H1 (cell line): ENCODE data around the gene PSMF1. TPM values are rescaled to one million over a fixed set of nuclear protein-coding genes. Genes with fewer than 3 reads are reported as not detected.
A peak's percentile ranks its signal among the peaks of the same experiment; 100 is the strongest.

Experiments used
- CTCF ChIA-PET: fragments of 300-600 bp; sonication (Branson Sonifier 250); formaldehyde crosslinking; loops from one replicate; lab custom pipeline; 2021; ENCODE audit not compliant: partially characterized antibody; lab: Charles Lee
- POLR2A ChIA-PET: fragments of 300-600 bp; sonication (Branson Sonifier 250); formaldehyde crosslinking; loops from one replicate; lab custom pipeline; 2021; ENCODE audit warnings: inconsistent platforms; ENCODE audit not compliant: partially characterized antibody; lab: Charles Lee
- DNase-seq, 2 experiments: peaks; one replicate each; pipeline versions ENCODE4 v3.0.0 to v3.0.0-alpha.2; 2010 to 2022; ENCODE audit warnings: low spot score in 2 of 2, low read depth in 1 of 2, mixed read lengths in 1 of 2
- FAIRE-seq: peaks from 2 replicates; lab custom pipeline; 2011; peaks lifted over from hg19 to GRCh38; lab: Jason Lieb, UNC
- H2AFZ ChIP-seq: 2 replicates; pipeline ENCODE4 v1.8.1; 2012; ENCODE audit warnings: low read length, inconsistent platforms
- H2AK5ac ChIP-seq: 2 replicates; pipeline ENCODE4 v1.6.1; 2013; ENCODE audit warnings: low read depth, low read length
- H2BK120ac ChIP-seq: replicated peaks from 2 replicates; pipeline ENCODE3; 2013; ENCODE audit warnings: low read depth, low read length, inconsistent platforms
- H2BK12ac ChIP-seq: 2 replicates; pipeline ENCODE4 v1.6.1; 2013; ENCODE audit warnings: low read depth, low read length
- H2BK15ac ChIP-seq: 2 replicates; pipeline ENCODE4 v1.6.1; 2013; ENCODE audit warnings: low read length
- H2BK20ac ChIP-seq: 2 replicates; pipeline ENCODE4 v1.6.1; 2013; ENCODE audit warnings: low read length
- H2BK5ac ChIP-seq: 2 replicates; pipeline ENCODE4 v1.6.1; 2013; ENCODE audit warnings: low read depth, low read length
- H3K14ac ChIP-seq: 2 replicates; pipeline ENCODE4 v1.6.1; 2013; ENCODE audit warnings: inconsistent platforms; ENCODE audit not compliant: insufficient read length
- H3K18ac ChIP-seq: 2 replicates; pipeline ENCODE4 v1.6.1; 2013; ENCODE audit warnings: low read length; ENCODE audit errors: extremely low read depth
- H3K23ac ChIP-seq: 2 replicates; pipeline ENCODE4 v1.6.1; 2013; ENCODE audit warnings: inconsistent platforms; ENCODE audit not compliant: insufficient read length
- H3K23me2 ChIP-seq: 2 replicates; pipeline ENCODE4 v1.6.1; 2013; ENCODE audit warnings: low read depth, low read length
- H3K27ac ChIP-seq: 2 replicates; pipeline ENCODE4 v1.6.1; 2011; ENCODE audit warnings: low read depth, low read length, inconsistent platforms
- H3K27me3 ChIP-seq, 4 experiments: replicated peaks in 1 of 4; 1 replicate in 1 of 4; 2 replicates in 3 of 4; pipeline versions ENCODE4 v1.6.1 to v1.8.1; 2011 to 2013; ENCODE audit warnings: low read length in 3 of 4, mild to moderate bottlenecking in 3 of 4, inconsistent platforms in 2 of 4, mixed read lengths in 2 of 4, moderate library complexity in 1 of 4; ENCODE audit not compliant: control insufficient read depth in 3 of 4, insufficient read depth in 3 of 4; ENCODE audit errors: extremely low read depth in 1 of 4
- H3K36me3 ChIP-seq, 4 experiments: 2 replicates each; pipeline versions ENCODE4 v1.6.1 to v1.8.1; 2011 to 2013; ENCODE audit warnings: mild to moderate bottlenecking in 4 of 4, low read length in 3 of 4, moderate library complexity in 2 of 4, control low read depth in 1 of 4, inconsistent platforms in 1 of 4; ENCODE audit not compliant: insufficient read depth in 4 of 4, control insufficient read depth in 2 of 4
- H3K4ac ChIP-seq: replicated peaks from 2 replicates; pipeline ENCODE3; 2013; ENCODE audit warnings: low read length, low read depth, mixed read lengths, inconsistent platforms; ENCODE audit not compliant: insufficient read length
- H3K4me1 ChIP-seq, 4 experiments: replicated peaks in 1 of 4; 1 replicate in 1 of 4; 2 replicates in 3 of 4; pipeline versions ENCODE4 v1.6.1 to v1.8.1; 2011 to 2013; ENCODE audit warnings: low read length in 3 of 4, inconsistent platforms in 2 of 4, mixed read lengths in 1 of 4; ENCODE audit not compliant: insufficient read depth in 4 of 4, control insufficient read depth in 3 of 4
- H3K4me2 ChIP-seq, 2 experiments: 2 replicates each; pipeline versions ENCODE4 v1.6.1 to v1.8.1; 2011 to 2013; ENCODE audit warnings: low read depth in 2 of 2, low read length in 2 of 2, control low read depth in 1 of 2, inconsistent platforms in 1 of 2, mild to moderate bottlenecking in 1 of 2; ENCODE audit not compliant: insufficient read depth in 1 of 2
- H3K4me3 ChIP-seq, 4 experiments: fragments of 200-600, 300-600 bp in 1 of 4; sonication (generic), shearing (Covaris generic), sonication (Bioruptor Twin) in 1 of 4; 2 replicates each; pipeline versions ENCODE4 v1.5.1 to v1.8.1; 2011 to 2016; ENCODE audit warnings: low read length in 4 of 4, low read depth in 3 of 4, control low read depth in 2 of 4, inconsistent platforms in 2 of 4, mild to moderate bottlenecking in 2 of 4, mixed read lengths in 1 of 4, moderate library complexity in 1 of 4; ENCODE audit not compliant: insufficient read depth in 2 of 4; ENCODE audit errors: extremely low read depth in 1 of 4
- H3K56ac ChIP-seq: replicated peaks from 2 replicates; pipeline ENCODE3; 2013; ENCODE audit warnings: low read depth, mild to moderate bottlenecking, mixed read lengths, low read length, inconsistent platforms; ENCODE audit not compliant: insufficient read length
- H3K79me1 ChIP-seq: 2 replicates; pipeline ENCODE4 v1.6.1; 2013; ENCODE audit warnings: low read depth, low read length, control low read depth
- H3K79me2 ChIP-seq, 2 experiments: 2 replicates each; pipeline versions ENCODE4 v1.6.1 to v1.8.1; 2012 to 2013; ENCODE audit warnings: low read length in 2 of 2, mild to moderate bottlenecking in 2 of 2, inconsistent platforms in 1 of 2; ENCODE audit not compliant: insufficient read depth in 2 of 2, control insufficient read depth in 1 of 2
- H3K9ac ChIP-seq, 4 experiments: replicated peaks in 1 of 4; 1 replicate in 1 of 4; 2 replicates in 3 of 4; pipeline versions ENCODE4 v1.6.1 to v1.8.1; 2011 to 2013; ENCODE audit warnings: low read depth in 3 of 4, low read length in 3 of 4, control low read depth in 2 of 4, mild to moderate bottlenecking in 2 of 4, moderate library complexity in 2 of 4, inconsistent platforms in 1 of 4; ENCODE audit errors: extremely low read depth in 1 of 4
- H3K9me3 ChIP-seq, 2 experiments: 2 replicates each; pipeline versions ENCODE4 v1.6.1 to v1.8.1; 2012 to 2013; ENCODE audit warnings: mild to moderate bottlenecking in 2 of 2, moderate library complexity in 2 of 2, control low read depth in 1 of 2, inconsistent platforms in 1 of 2, low read depth in 1 of 2, low read length in 1 of 2, mixed read lengths in 1 of 2; ENCODE audit not compliant: insufficient read depth in 2 of 2
- H4K20me1 ChIP-seq, 2 experiments: replicated peaks in 1 of 2; 2 replicates each; pipeline versions ENCODE3 to v1.8.1; 2011 to 2013; ENCODE audit warnings: inconsistent platforms in 2 of 2, low read length in 2 of 2, mild to moderate bottlenecking in 1 of 2; ENCODE audit not compliant: insufficient read depth in 2 of 2, control insufficient read depth in 1 of 2
- H4K5ac ChIP-seq: 2 replicates; pipeline ENCODE4 v1.6.1; 2013; ENCODE audit warnings: low read length, low read depth, mixed read lengths, inconsistent platforms; ENCODE audit not compliant: insufficient read length
- H4K8ac ChIP-seq: 2 replicates; pipeline ENCODE4 v1.8.0; 2013; ENCODE audit warnings: mild to moderate bottlenecking, moderate library complexity, low read length, inconsistent platforms; ENCODE audit not compliant: insufficient read depth; ENCODE audit errors: extremely low read depth
- H4K91ac ChIP-seq: replicated peaks from 2 replicates; pipeline ENCODE3; 2013; ENCODE audit warnings: low read length, mixed read lengths, inconsistent platforms; ENCODE audit not compliant: insufficient read length
- ATF2 ChIP-seq: IDR thresholded peaks from 2 replicates; pipeline ENCODE4 v1.6.1; 2012; ENCODE audit warnings: low read length, inconsistent platforms
- ATF3 ChIP-seq: IDR thresholded peaks from 2 replicates; pipeline ENCODE4 v1.6.1; 2011; ENCODE audit warnings: low read depth, mild to moderate bottlenecking, low read length; ENCODE audit not compliant: insufficient read depth
- CHD2 ChIP-seq: IDR thresholded peaks from 2 replicates; pipeline ENCODE4 v1.6.1; 2012; ENCODE audit warnings: low read length, improper control_type of control experiment
- EP300 ChIP-seq, 2 experiments: IDR thresholded peaks; 1 replicate in 1 of 2; 2 replicates in 1 of 2; pipeline ENCODE4 v1.6.1; 2011 to 2012; ENCODE audit warnings: low read depth in 2 of 2, low read length in 2 of 2, mild to moderate bottlenecking in 2 of 2, borderline replicate concordance in 1 of 2, inconsistent platforms in 1 of 2, moderate library complexity in 1 of 2
- GTF2F1 ChIP-seq: IDR thresholded peaks from 2 replicates; pipeline ENCODE4 v1.6.1; 2012; ENCODE audit warnings: low read depth, low read length, improper control_type of control experiment, borderline replicate concordance
- HDAC2 ChIP-seq, 2 experiments: fragments of 300-600 bp in 1 of 2; sonication (generic) in 1 of 2; IDR thresholded peaks; 2 replicates each; pipeline ENCODE4 v1.6.1; 2011 to 2012; ENCODE audit warnings: low read depth in 2 of 2, low read length in 2 of 2, mild to moderate bottlenecking in 2 of 2, moderate library complexity in 2 of 2, borderline replicate concordance in 1 of 2, inconsistent platforms in 1 of 2
- KDM1A ChIP-seq: fragments of 200-600, 300-600 bp; sonication (generic); IDR thresholded peaks from 2 replicates; pipeline ENCODE4 v1.7.1; 2016; ENCODE audit warnings: mild to moderate bottlenecking, low read length, borderline replicate concordance
- POLR2AphosphoS5 ChIP-seq: IDR thresholded peaks from 2 replicates; pipeline ENCODE4 v1.6.1; 2011; ENCODE audit warnings: low read depth, low read length
- RFX5 ChIP-seq: IDR thresholded peaks from 2 replicates; pipeline ENCODE4 v1.6.1; 2011; ENCODE audit warnings: low read depth, low read length, improper control_type of control experiment, borderline replicate concordance
- TCF12 ChIP-seq: IDR thresholded peaks from 2 replicates; pipeline ENCODE4 v1.6.1; 2011; ENCODE audit warnings: low read depth, mild to moderate bottlenecking, low read length
- ZNF274 ChIP-seq: IDR thresholded peaks from 2 replicates; pipeline ENCODE4 v1.7.0; 2012; ENCODE audit warnings: low read length, borderline replicate concordance; ENCODE audit errors: extremely low read depth
- WGBS, 2 experiments: shearing (Covaris generic) in 1 of 2; methylation state at CpG; one replicate each; pipeline versions ENCODE4 v1.1.6 to v1.1.7; 2013 to 2015; ENCODE audit warnings: low lambda C conversion rate in 2 of 2, mixed read lengths in 2 of 2, inconsistent platforms in 1 of 2, low coverage in 1 of 2, missing lambda C conversion rate in 1 of 2; ENCODE audit not compliant: insufficient replicate concordance in 2 of 2, insufficient coverage in 1 of 2, insufficient read length in 1 of 2; ENCODE audit errors: extremely low coverage in 1 of 2, missing lambda C conversion rate in 1 of 2; 5-methylcytosine and 5-hydroxymethylcytosine counted together
- polyA plus RNA-seq, 7 experiments: library from polyadenylated mRNA; depleted of rRNA in 3 of 7; stranded (reverse) in 5 of 7; unstranded in 2 of 7; fragments of >200 nt in 5 of 7; fragments of 200-250 nt in 2 of 7; gene quantifications; 1 replicate in 5 of 7; 2 replicates in 1 of 7; 4 replicates in 1 of 7; pipeline versions ENCODE4 v1.2.1 to v1.2.3, GENCODE V29; 2011 to 2013; ENCODE audit warnings: missing spikeins in 2 of 7, mixed read lengths in 2 of 7
- total RNA-seq: library from RNA; stranded (reverse); fragmentation: NEBNext Ultra II Directional; extraction: Animal tissue kit (Norgen Biotek cat#: 25700); gene quantifications from 2 replicates; pipeline ENCODE4 v1.2.1, GENCODE V29; 2021

PSMF1 gene
- total and polyA plus RNA-seq, 2 of the 8 experiments (the other 6 are each of a cell fraction or from before 2014, with no cell fraction given): 106 to 159 TPM

- no peak overlapping the region for H4K8ac ChIP-seq
- no peak overlapping the region for H2BK15ac ChIP-seq
- H3K14ac ChIP-seq: no peak overlapping the region
- no peaks in the 10 kb centered on the region; a peak in 1 of 7 replicates for H3K27me3 ChIP-seq
- no peak overlapping the region for H3K18ac ChIP-seq
- H3K9me3 ChIP-seq: no peaks in the 10 kb centered on the region
- H3K23me2 ChIP-seq: no peaks in the 10 kb centered on the region
- no peak overlapping the region for H3K4me2 ChIP-seq
- no peak for FAIRE-seq
- H2AK5ac ChIP-seq: no peak overlapping the region
- no peak overlapping the region for H3K56ac ChIP-seq
- WGBS, 2 experiments: 88% methylated on average over 8 of the region's 8 CpGs; no CpG with 5 or more reads in 1 of the 2 experiments
- no peaks in the 10 kb centered on the region for H3K79me1 ChIP-seq
- no peak overlapping the region for H3K23ac ChIP-seq
- H2BK20ac ChIP-seq: no peak overlapping the region
- H3K4me1 ChIP-seq: no peaks in the 10 kb centered on the region
- H3K4ac ChIP-seq: no peak overlapping the region
- H4K20me1 ChIP-seq: no peaks in the 10 kb centered on the region
- H2BK5ac ChIP-seq: no peak overlapping the region
- no peak overlapping the region for H4K91ac ChIP-seq
- POLR2A ChIA-PET: interaction anchor here (1.3 kb wide), 1 partner anchor 10 kb away, joined by 3 read pairs; no protein-coding TSS in a partner anchor
- no peak overlapping the region for H4K5ac ChIP-seq
- H3K4me3 ChIP-seq: no peak overlapping the region
- peak in 1 of 2 experiments; percentile 13 for DNase-seq
- no peak overlapping the region for H3K9ac ChIP-seq
- H3K79me2 ChIP-seq: no peaks in the 10 kb centered on the region
- CTCF ChIA-PET: interaction anchor here (0.7 to 11.9 kb wide), 4 partner anchors 14 to 27 kb away, joined by 3 to 101 read pairs (median 3); no protein-coding TSS in a partner anchor
- H2BK120ac ChIP-seq: no peak overlapping the region
- no peaks in the 10 kb centered on the region for H3K36me3 ChIP-seq
- H3K27ac ChIP-seq: no peak overlapping the region
- H2AFZ ChIP-seq: no peak overlapping the region
- H2BK12ac ChIP-seq: no peak overlapping the region
- no peak for TF ChIP-seq POLR2AphosphoS5
- no peak for TF ChIP-seq GTF2F1
- no peak for TF ChIP-seq ATF3
- no peak for TF ChIP-seq ATF2
- no peak for TF ChIP-seq KDM1A
- TF ChIP-seq EP300 (IDR thresholded peaks at IDR 0.05; ENCODE audit: borderline replicate concordance in 1 of 2, low read depth in 2 of 2, low read length in 2 of 2): no peak
- TF ChIP-seq TCF12: no peak
- no peak for TF ChIP-seq CHD2
- no peak for TF ChIP-seq ZNF274
- TF ChIP-seq RFX5: no peak
- no peak for TF ChIP-seq HDAC2 (IDR thresholded peaks at IDR 0.05; ENCODE audit: borderline replicate concordance in 1 of 2, low read depth in 2 of 2, low read length in 2 of 2)
Measured at GRCh38 chr20:1205802-1206201, 87.4 kb downstream of the PSMF1 start.
